GM19193 (cell line): ENCODE results near the gene INSIG1.

ENCODE experiments used
- POLR2A ChIP-seq: IDR thresholded peaks from 4 replicates; pipeline ENCODE4 v1.6.1; 2011; ENCODE audit not compliant: insufficient read depth, insufficient read length; ENCODE audit errors: extremely low read depth

INSIG1 gene

DNA sequence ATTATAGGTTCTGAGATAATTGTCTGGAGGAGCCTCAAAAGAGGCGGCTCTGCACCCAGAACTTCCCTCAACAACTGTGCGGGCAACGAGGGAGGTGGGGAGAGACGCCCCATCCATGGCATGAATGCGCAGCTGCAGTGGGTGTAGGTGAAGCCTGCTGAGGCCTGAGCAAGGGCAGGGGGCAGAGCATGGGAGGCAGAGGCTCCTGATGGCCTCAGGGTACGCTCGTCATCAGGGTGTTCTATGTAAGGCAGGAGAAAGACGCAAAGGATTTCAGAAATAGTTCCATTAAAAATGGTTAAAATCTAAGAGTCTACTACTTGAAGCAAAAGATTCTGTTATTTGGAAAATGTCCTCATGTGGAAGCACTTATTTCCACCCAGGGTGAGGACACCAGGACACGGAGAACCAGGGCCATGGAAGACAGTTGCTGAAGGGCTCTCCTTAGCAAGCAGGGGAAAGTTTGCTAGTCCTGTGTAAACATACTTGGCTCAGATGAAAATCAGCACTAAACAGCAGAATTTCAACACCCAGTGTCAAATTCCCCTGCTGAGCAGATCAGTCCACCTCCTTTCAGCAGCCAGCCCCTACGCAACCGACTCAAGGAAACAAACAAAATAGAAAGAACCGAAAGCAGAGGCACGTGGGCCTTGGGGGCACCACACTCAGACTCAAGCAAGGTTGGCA, 18.9 kb downstream of the INSIG1 start:
- no peak for TF ChIP-seq POLR2A

DNA sequence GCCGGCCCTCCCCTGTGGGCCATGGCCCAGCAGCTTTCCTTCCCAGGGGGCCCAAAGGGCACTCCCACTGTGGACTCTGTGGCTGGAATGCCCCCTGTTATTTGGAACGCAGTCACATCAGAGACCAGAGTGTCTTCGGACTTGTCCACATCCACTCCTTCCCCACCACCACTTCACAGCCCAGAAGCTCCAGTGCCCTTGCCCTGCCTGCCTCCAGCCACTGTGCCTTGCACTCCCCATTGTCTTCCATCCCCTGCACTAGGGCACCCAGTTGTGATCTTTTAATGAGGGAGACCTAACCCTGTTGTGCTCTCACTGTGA, 19.4 kb downstream of the INSIG1 start:
- no peak for TF ChIP-seq POLR2A

DNA sequence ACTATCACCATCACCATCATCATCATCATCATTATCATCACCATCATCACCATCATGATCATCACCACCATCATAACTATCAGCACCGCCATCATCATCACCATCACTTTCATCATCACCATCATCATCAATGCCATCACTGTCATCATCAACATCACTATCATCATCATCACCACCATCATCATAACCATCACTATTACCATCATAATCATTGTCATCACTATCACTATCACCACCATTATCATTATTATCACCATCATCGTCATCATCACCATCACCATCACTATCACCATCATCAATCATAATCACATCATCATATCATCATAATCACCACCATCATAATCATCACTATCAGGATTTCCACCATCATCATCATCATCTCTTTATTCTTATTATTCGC, 20.6 kb downstream of the INSIG1 start:
- no peak for TF ChIP-seq POLR2A

DNA sequence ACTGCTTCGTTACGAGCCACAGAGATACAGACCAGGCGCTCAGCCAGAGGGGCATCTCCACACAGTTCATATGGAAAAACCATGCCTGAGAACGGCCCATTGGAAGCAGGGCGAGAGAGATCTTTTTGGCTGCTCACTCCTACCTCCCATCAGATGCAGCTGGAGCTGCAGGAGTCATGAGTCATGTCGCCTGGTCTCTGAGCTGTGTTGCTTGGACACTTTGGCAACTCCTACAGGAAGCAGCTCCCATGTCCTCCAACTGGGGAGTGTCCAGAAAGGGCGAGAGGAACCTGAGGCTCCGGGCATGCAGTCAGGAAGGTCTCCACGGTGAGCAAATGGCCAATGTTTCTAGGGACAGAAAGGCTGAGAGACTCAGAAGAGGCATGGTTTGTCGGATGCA, 24.9 kb downstream of the INSIG1 start:
- no peak for TF ChIP-seq POLR2A

DNA sequence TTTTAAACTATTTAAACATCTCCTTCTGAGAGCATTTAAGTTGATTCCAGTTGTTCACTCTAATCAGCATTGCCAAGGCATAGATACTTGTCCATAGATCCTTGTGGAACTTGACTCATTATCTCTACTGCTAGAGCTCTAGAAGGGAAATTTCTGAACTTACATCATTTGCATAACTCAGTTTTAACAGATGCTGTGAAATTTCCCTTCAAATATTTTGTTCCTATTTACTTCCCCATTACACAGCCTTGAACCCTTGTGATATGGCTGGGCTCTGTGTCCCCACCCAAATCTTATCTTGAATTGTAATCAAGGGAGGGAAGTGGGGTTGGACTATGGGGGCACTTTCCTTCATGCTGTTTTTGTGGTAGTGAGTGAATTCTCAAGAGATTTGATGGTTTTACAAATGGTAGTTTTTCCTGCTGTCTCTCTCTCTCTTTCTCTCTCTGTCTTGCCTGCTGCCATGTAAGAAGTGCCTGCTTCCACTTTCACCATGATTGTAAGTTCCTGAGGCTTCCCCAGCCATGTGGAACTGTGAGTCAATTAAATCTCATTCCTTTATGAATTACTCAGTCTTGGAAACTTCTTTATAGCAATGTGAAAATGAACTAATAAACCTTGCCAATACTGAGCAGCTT, 25.4 kb downstream of the INSIG1 start:
- no peak for TF ChIP-seq POLR2A

DNA sequence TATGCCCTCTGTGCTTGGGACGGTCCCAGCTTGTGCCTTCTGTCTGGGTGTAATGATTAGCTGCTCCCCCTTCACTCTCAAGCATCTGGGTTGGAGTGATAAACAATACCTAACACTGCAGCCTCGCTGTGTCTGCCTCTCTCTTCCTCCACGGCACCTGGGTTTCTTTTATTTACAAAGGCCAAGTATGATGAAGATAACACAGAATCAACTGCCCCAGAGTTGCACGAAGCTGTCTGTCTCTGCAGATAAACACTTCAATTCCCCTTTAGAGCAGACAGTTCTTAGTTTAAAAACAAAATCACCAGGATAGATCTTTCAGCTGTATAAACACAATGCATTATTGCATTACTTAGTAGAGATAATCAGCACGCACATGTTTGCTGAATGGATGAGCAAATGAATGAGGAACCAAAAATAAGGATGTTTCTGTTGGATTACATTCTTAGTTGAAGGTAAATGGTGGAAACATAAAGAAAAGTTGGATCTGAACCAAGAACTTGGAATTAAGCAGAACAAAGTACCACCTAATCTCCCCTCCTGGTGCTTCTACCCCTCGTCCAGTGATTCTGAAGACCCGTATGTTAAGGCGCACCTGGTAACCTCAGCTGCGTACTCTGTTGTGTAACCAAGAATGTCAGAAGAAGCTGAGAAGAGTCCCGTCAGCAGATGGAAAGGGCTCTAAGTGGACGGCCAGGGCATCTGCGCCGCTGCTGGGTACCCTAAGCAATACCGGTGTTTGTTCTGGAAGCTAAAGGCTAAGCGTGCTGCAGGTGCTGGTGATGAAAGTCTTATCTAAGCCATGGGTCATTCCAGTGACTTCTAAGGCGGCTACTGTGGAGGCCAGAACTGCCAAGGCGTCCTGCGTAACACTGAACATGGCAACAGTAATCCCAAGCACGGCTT, 26.6 kb downstream of the INSIG1 start:
- no peak for TF ChIP-seq POLR2A

DNA sequence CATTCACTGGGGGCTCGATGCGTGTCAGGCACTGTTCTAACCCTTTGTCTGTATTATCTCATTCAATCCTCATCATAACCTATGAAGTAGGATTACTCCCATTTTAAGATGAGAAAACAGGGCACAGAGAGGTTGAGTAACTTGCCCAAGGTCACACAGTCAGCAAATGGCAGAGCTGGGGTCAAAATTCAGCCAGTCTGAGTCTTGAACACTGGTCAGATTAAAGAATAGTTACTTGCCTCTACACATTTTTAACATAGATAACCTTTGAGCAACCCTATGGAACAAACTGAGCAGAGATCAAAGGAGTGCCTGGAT, 27.2 kb downstream of the INSIG1 start:
- no peak for TF ChIP-seq POLR2A

DNA sequence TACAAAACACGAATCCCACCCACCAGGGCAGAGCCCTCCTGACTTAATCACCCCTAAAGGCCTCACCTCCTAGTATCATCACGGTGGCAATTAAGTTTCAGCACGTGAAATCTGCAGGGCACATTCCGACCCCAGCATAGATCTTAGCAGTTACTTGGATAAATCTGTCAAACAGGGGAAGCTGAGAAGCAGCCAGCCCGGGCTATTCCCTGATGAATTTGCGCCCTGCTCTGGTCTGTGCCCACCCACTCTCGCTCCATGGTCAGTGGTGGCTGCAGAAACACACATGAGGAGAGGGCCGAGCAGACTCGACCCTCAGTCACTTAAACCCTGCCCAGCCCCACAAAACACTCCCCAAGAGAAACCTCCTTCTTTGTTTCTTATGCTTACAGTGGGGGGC, 28.7 kb downstream of the INSIG1 start:
- TF ChIP-seq POLR2A: no peak

DNA sequence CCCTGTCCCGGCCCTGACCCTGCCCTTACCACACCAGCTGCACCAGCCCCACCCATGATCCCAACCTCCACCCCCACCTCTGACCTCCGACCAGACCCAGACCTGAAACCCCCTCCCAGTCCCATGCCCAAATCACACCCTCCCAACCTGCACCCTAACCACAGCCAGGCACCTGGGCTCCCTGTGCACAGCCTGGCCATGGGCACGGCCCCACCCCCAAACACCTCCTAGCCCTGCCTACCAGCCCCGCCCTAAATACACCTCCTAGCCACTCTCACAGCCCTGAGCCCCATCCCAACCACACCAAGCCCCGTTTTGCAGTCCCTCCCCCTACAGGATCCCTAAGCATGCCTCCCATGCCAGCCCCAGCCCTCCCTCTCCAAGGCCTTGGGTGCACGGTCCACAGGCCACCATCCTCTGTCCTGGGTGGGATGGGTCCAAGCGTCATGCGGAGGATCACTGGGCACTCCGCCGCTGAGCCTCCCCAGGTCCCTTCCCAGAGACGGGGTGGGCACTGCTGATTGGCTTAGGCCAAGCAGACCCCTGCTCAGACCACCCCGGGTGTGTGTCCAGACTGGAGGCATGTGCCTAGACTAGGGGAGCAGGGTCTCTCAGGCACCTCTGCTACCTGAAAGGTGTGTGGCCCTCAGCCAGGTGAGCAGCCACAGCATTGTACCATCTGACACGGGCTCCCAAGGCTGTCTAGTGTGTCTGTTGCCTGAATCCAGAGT, 30.1 kb downstream of the INSIG1 start:
- no peak for TF ChIP-seq POLR2A

DNA sequence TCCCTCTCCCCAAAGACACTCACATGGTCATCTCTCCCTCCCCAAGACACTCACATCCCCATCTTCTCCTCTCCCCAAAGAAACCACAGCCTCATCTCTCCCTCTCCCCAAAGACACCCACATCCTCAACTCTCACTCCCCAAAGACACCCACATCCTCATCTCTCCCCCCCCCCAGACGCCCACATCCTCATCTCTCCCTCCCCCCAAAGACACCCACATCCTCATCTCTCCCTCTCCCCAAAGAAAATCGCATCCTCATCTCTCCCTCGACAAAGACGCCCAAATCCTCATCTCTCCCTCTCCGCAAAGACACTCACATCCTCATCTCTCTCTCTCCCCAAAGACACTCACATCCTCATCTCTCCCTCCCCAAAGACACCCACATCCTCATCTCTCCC, 31.5 kb downstream of the INSIG1 start:
- TF ChIP-seq POLR2A: no peak

DNA sequence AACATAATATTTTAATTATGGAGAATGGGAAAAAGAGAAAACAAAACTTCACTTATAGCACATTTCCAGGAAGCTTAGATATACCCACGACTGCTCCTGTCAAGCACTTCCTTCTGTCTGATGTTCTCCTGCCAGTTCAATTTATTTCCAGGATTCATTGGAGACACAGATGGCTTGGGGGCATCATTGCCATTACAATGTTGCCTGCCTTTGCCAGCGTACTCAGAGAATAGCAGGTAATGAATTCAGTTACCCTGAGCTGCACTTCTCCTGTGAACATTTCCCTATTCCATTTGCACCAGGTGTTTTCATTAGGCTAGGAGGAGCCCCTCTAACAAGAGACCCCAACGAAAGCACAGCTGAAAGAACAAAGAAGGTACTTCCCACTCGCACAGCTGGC, 33.7 kb downstream of the INSIG1 start:
- no peak for TF ChIP-seq POLR2A

DNA sequence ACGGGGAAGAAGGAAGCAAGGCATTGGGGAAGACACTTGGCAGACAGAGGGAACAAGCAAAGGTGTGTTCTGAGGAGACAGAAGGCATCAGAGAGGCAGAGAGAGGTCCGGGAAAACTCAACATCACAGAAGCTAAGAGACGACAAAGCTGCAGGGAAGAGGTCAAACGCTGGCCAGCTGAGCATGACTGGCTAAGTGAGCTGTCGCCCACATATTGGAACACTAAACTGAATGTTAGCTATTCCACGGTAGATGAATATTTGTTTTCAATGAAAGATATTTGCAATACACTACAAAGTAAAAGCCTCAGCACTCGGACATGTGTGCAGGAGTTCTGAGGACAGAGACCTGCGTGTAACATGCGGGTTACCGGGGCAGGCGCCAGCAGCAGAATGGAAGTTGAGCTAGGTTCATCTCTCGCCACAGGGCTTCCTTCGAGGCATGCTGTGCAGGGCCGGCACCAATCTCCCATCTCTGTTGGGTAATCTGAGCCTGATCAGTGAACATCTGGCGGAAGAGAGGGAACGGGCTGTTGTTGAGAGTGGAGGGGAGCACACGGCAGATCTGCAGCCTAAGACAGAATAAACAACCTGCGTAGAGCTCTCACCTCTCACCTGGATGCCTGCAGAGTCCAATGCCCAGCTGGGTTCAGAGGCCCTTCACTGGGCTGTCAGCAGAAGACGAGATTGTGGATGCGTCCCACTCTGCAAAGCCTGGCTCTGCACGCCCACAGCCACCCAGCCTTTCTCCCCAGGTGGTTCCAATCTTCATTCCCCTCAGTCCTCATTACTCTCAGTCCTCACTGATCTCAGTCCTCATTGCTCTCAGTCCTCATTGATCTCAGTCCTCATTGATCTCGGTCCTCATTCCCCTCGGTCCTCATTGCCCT, 35.9 kb downstream of the INSIG1 start:
- no peak for TF ChIP-seq POLR2A

DNA sequence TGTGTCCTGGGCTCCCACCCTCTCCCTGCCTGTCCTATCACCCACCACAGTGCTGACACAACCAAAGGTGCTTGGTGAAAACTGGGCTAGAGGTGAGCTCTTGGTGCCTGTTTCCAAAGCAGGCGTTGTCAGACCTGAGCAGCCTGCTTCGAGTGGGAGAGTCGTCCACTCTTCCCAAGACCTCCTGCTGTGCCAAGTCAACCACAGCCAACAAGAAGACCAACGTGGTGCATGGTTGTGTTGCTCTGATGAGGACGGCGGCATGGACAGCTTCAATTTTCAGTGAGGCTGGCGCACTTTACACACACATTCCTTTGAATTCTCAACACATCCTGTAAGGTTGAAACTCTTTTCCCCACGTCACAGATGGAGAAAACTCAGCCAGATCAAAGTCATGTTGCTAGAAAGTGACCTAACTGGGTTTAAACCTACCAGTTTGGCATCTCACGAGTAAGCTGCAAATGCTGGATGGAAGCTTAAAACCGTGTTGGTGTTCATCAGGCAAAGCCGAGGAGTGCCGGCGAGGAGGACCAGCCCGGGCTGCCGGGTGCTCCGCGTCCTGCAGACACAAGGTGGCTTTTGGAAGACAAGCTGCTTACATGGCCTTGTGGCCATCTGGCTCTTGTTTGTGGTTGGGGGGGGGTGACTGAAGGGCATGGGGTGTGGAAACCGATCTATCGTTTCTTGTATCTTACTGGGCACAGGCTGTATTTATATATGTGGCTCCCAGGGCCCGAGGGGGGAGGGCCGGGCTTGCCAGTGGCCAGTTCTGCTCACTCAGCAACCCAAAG, 39.3 kb downstream of the INSIG1 start:
- no peak for TF ChIP-seq POLR2A
